Measurements from ENCODE around the gene NUDT21.

GRCh38 chr16:56384074-56384721, 66.9 kb downstream of the NUDT21 start:
- no peak for TF ChIP-seq CTCF (IDR thresholded peaks at IDR 0.05)
- no peak for TF ChIP-seq ZFX (IDR thresholded peaks at IDR 0.05; ENCODE audit: borderline replicate concordance)
